Astrocyte of the spinal cord (primary cell): ENCODE measurements around the gene ULK3.

Experiments used
- DNase-seq: peaks from one replicate; pipeline ENCODE4 v3.0.0; 2011; ENCODE audit warnings: low read depth, low spot score
- H3K4me3 ChIP-seq: 2 replicates; pipeline ENCODE4 v1.5.1; 2011; ENCODE audit warnings: low read depth, mild to moderate bottlenecking, low read length, moderate library complexity
- CTCF ChIP-seq: IDR thresholded peaks from 2 replicates; pipeline ENCODE4 v1.5.1; 2012; ENCODE audit warnings: low read depth, mild to moderate bottlenecking, low read length, inconsistent platforms
- in situ Hi-C: cut with HindIII; loops from 2 replicates; pipeline ENCODE4 v1.10.0; 2017; ENCODE audit warnings: low sequenced_read_pairs

ULK3 gene

GRCh38 chr15:74793135-74794028 lies 49.6 kb downstream of the ULK3 start:
- in situ Hi-C loops, result no loop called here
- peak; percentile 32 for DNase-seq

GRCh38 chr15:74792227-74793016 lies 50.5 kb downstream of the ULK3 start:
- no peak for DNase-seq
- in situ Hi-C loops, result no loop called here
- no peak for TF ChIP-seq CTCF
- no peak overlapping the region for H3K4me3 ChIP-seq

More at GRCh38 chr15:74793135-74794028, 49.6 kb downstream of the ULK3 start:
- peak; percentile 30 for TF ChIP-seq CTCF
- H3K4me3 ChIP-seq, result no peak overlapping the region

GRCh38 chr15:74791667-74792066 lies 51.3 kb downstream of the ULK3 start:
- no peak overlapping the region for H3K4me3 ChIP-seq
- in situ Hi-C loops, result no loop called here

GRCh38 chr15:74791007-74791406 lies 51.9 kb downstream of the ULK3 start:
- no peak for DNase-seq
- TF ChIP-seq CTCF, result no peak
- no peak overlapping the region for H3K4me3 ChIP-seq
- in situ Hi-C loops, result no loop called here

More at GRCh38 chr15:74791667-74792066, 51.3 kb downstream of the ULK3 start:
- no peak for TF ChIP-seq CTCF
- no peak for DNase-seq

GRCh38 chr15:74790080-74790916 lies 52.7 kb downstream of the ULK3 start:
- no peak for TF ChIP-seq CTCF
- in situ Hi-C loops, result no loop called here
- peak; percentile 95 for DNase-seq
- no peak overlapping the region for H3K4me3 ChIP-seq

- no peak for TF ChIP-seq CTCF
- H3K4me3 ChIP-seq, result no peak overlapping the region
- no peak for DNase-seq
- in situ Hi-C loops, result no loop called here
These were observed 53.2 kb downstream of the ULK3 start for GRCh38 chr15:74789741-74790079.
